SK-N-SH treated with all-trans-retinoic acid at 6 μM for 48 hours (cell line): ENCODE results near the gene SUSD3.

Source experiments
- GLIS3 ChIP-seq: fragments of 250-450 bp; sonication (Bioruptor Pico); IDR thresholded peaks from 2 replicates; pipeline ENCODE4 v1.5.0; 2020; ENCODE audit warnings: mild to moderate bottlenecking, moderate library complexity
- RARB ChIP-seq: fragments of 250-450 bp; sonication (Bioruptor Pico); IDR thresholded peaks from 2 replicates; pipeline ENCODE4 v1.8.0; 2021; ENCODE audit warnings: mild to moderate bottlenecking, moderate library complexity
- TF ChIP-seq, protein P1 (sequence below): fragments of 250-450 bp; sonication (Bioruptor Pico); IDR thresholded peaks from 2 replicates; pipeline ENCODE4 v1.5.0; 2020; ENCODE audit warnings: mild to moderate bottlenecking, moderate library complexity

GRCh38 chr9:93111001-93111370 is 52.5 kb downstream of the SUSD3 start:
- no peak for TF ChIP-seq RARB (CRISPR knock-in tag)
- TF ChIP-seq, protein P1, sequence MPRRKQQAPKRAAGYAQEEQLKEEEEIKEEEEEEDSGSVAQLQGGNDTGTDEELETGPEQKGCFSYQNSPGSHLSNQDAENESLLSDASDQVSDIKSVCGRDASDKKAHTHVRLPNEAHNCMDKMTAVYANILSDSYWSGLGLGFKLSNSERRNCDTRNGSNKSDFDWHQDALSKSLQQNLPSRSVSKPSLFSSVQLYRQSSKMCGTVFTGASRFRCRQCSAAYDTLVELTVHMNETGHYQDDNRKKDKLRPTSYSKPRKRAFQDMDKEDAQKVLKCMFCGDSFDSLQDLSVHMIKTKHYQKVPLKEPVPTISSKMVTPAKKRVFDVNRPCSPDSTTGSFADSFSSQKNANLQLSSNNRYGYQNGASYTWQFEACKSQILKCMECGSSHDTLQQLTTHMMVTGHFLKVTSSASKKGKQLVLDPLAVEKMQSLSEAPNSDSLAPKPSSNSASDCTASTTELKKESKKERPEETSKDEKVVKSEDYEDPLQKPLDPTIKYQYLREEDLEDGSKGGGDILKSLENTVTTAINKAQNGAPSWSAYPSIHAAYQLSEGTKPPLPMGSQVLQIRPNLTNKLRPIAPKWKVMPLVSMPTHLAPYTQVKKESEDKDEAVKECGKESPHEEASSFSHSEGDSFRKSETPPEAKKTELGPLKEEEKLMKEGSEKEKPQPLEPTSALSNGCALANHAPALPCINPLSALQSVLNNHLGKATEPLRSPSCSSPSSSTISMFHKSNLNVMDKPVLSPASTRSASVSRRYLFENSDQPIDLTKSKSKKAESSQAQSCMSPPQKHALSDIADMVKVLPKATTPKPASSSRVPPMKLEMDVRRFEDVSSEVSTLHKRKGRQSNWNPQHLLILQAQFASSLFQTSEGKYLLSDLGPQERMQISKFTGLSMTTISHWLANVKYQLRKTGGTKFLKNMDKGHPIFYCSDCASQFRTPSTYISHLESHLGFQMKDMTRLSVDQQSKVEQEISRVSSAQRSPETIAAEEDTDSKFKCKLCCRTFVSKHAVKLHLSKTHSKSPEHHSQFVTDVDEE: no peak
- no peak for TF ChIP-seq GLIS3 (CRISPR knock-in tag)
